H1 (cell line): Measurements from ENCODE around the gene QRICH1. TPM values are rescaled to one million over a fixed set of nuclear protein-coding genes. Genes with fewer than 3 reads are reported as not detected.
A peak's percentile ranks its signal among the peaks of the same experiment; 100 is the strongest.

Experiments
- CTCF ChIA-PET: fragments of 300-600 bp; sonication (Branson Sonifier 250); formaldehyde crosslinking; loops from one replicate; lab custom pipeline; 2021; ENCODE audit not compliant: partially characterized antibody; lab: Charles Lee
- POLR2A ChIA-PET: fragments of 300-600 bp; sonication (Branson Sonifier 250); formaldehyde crosslinking; loops from one replicate; lab custom pipeline; 2021; ENCODE audit warnings: inconsistent platforms; ENCODE audit not compliant: partially characterized antibody; lab: Charles Lee
- DNase-seq, 2 experiments: peaks; one replicate each; pipeline versions ENCODE4 v3.0.0 to v3.0.0-alpha.2; 2010 to 2022; ENCODE audit warnings: low spot score in 2 of 2, low read depth in 1 of 2, mixed read lengths in 1 of 2
- FAIRE-seq: peaks from 2 replicates; lab custom pipeline; 2011; peaks lifted over from hg19 to GRCh38; lab: Jason Lieb, UNC
- H2AFZ ChIP-seq: 2 replicates; pipeline ENCODE4 v1.8.1; 2012; ENCODE audit warnings: low read length, inconsistent platforms
- H2AK5ac ChIP-seq: 2 replicates; pipeline ENCODE4 v1.6.1; 2013; ENCODE audit warnings: low read depth, low read length
- H2BK120ac ChIP-seq: replicated peaks from 2 replicates; pipeline ENCODE3; 2013; ENCODE audit warnings: low read depth, low read length, inconsistent platforms
- H2BK12ac ChIP-seq: 2 replicates; pipeline ENCODE4 v1.6.1; 2013; ENCODE audit warnings: low read depth, low read length
- H2BK15ac ChIP-seq: 2 replicates; pipeline ENCODE4 v1.6.1; 2013; ENCODE audit warnings: low read length
- H2BK20ac ChIP-seq: 2 replicates; pipeline ENCODE4 v1.6.1; 2013; ENCODE audit warnings: low read length
- H2BK5ac ChIP-seq: 2 replicates; pipeline ENCODE4 v1.6.1; 2013; ENCODE audit warnings: low read depth, low read length
- H3K14ac ChIP-seq: 2 replicates; pipeline ENCODE4 v1.6.1; 2013; ENCODE audit warnings: inconsistent platforms; ENCODE audit not compliant: insufficient read length
- H3K18ac ChIP-seq: 2 replicates; pipeline ENCODE4 v1.6.1; 2013; ENCODE audit warnings: low read length; ENCODE audit errors: extremely low read depth
- H3K23ac ChIP-seq: 2 replicates; pipeline ENCODE4 v1.6.1; 2013; ENCODE audit warnings: inconsistent platforms; ENCODE audit not compliant: insufficient read length
- H3K23me2 ChIP-seq: 2 replicates; pipeline ENCODE4 v1.6.1; 2013; ENCODE audit warnings: low read depth, low read length
- H3K27ac ChIP-seq: 2 replicates; pipeline ENCODE4 v1.6.1; 2011; ENCODE audit warnings: low read depth, low read length, inconsistent platforms
- H3K27me3 ChIP-seq, 4 experiments: replicated peaks in 1 of 4; 1 replicate in 1 of 4; 2 replicates in 3 of 4; pipeline versions ENCODE4 v1.6.1 to v1.8.1; 2011 to 2013; ENCODE audit warnings: low read length in 3 of 4, mild to moderate bottlenecking in 3 of 4, inconsistent platforms in 2 of 4, mixed read lengths in 2 of 4, moderate library complexity in 1 of 4; ENCODE audit not compliant: control insufficient read depth in 3 of 4, insufficient read depth in 3 of 4; ENCODE audit errors: extremely low read depth in 1 of 4
- H3K36me3 ChIP-seq, 4 experiments: 2 replicates each; pipeline versions ENCODE4 v1.6.1 to v1.8.1; 2011 to 2013; ENCODE audit warnings: mild to moderate bottlenecking in 4 of 4, low read length in 3 of 4, moderate library complexity in 2 of 4, control low read depth in 1 of 4, inconsistent platforms in 1 of 4; ENCODE audit not compliant: insufficient read depth in 4 of 4, control insufficient read depth in 2 of 4
- H3K4ac ChIP-seq: replicated peaks from 2 replicates; pipeline ENCODE3; 2013; ENCODE audit warnings: low read length, low read depth, mixed read lengths, inconsistent platforms; ENCODE audit not compliant: insufficient read length
- H3K4me1 ChIP-seq, 4 experiments: replicated peaks in 1 of 4; 1 replicate in 1 of 4; 2 replicates in 3 of 4; pipeline versions ENCODE4 v1.6.1 to v1.8.1; 2011 to 2013; ENCODE audit warnings: low read length in 3 of 4, inconsistent platforms in 2 of 4, mixed read lengths in 1 of 4; ENCODE audit not compliant: insufficient read depth in 4 of 4, control insufficient read depth in 3 of 4
- H3K4me2 ChIP-seq, 2 experiments: 2 replicates each; pipeline versions ENCODE4 v1.6.1 to v1.8.1; 2011 to 2013; ENCODE audit warnings: low read depth in 2 of 2, low read length in 2 of 2, control low read depth in 1 of 2, inconsistent platforms in 1 of 2, mild to moderate bottlenecking in 1 of 2; ENCODE audit not compliant: insufficient read depth in 1 of 2
- H3K4me3 ChIP-seq, 4 experiments: fragments of 200-600, 300-600 bp in 1 of 4; sonication (generic), shearing (Covaris generic), sonication (Bioruptor Twin) in 1 of 4; 2 replicates each; pipeline versions ENCODE4 v1.5.1 to v1.8.1; 2011 to 2016; ENCODE audit warnings: low read length in 4 of 4, low read depth in 3 of 4, control low read depth in 2 of 4, inconsistent platforms in 2 of 4, mild to moderate bottlenecking in 2 of 4, mixed read lengths in 1 of 4, moderate library complexity in 1 of 4; ENCODE audit not compliant: insufficient read depth in 2 of 4; ENCODE audit errors: extremely low read depth in 1 of 4
- H3K56ac ChIP-seq: replicated peaks from 2 replicates; pipeline ENCODE3; 2013; ENCODE audit warnings: low read depth, mild to moderate bottlenecking, mixed read lengths, low read length, inconsistent platforms; ENCODE audit not compliant: insufficient read length
- H3K79me1 ChIP-seq: 2 replicates; pipeline ENCODE4 v1.6.1; 2013; ENCODE audit warnings: low read depth, low read length, control low read depth
- H3K79me2 ChIP-seq, 2 experiments: 2 replicates each; pipeline versions ENCODE4 v1.6.1 to v1.8.1; 2012 to 2013; ENCODE audit warnings: low read length in 2 of 2, mild to moderate bottlenecking in 2 of 2, inconsistent platforms in 1 of 2; ENCODE audit not compliant: insufficient read depth in 2 of 2, control insufficient read depth in 1 of 2
- H3K9ac ChIP-seq, 4 experiments: replicated peaks in 1 of 4; 1 replicate in 1 of 4; 2 replicates in 3 of 4; pipeline versions ENCODE4 v1.6.1 to v1.8.1; 2011 to 2013; ENCODE audit warnings: low read depth in 3 of 4, low read length in 3 of 4, control low read depth in 2 of 4, mild to moderate bottlenecking in 2 of 4, moderate library complexity in 2 of 4, inconsistent platforms in 1 of 4; ENCODE audit errors: extremely low read depth in 1 of 4
- H3K9me3 ChIP-seq, 2 experiments: 2 replicates each; pipeline versions ENCODE4 v1.6.1 to v1.8.1; 2012 to 2013; ENCODE audit warnings: mild to moderate bottlenecking in 2 of 2, moderate library complexity in 2 of 2, control low read depth in 1 of 2, inconsistent platforms in 1 of 2, low read depth in 1 of 2, low read length in 1 of 2, mixed read lengths in 1 of 2; ENCODE audit not compliant: insufficient read depth in 2 of 2
- H4K20me1 ChIP-seq, 2 experiments: replicated peaks in 1 of 2; 2 replicates each; pipeline versions ENCODE3 to v1.8.1; 2011 to 2013; ENCODE audit warnings: inconsistent platforms in 2 of 2, low read length in 2 of 2, mild to moderate bottlenecking in 1 of 2; ENCODE audit not compliant: insufficient read depth in 2 of 2, control insufficient read depth in 1 of 2
- H4K5ac ChIP-seq: 2 replicates; pipeline ENCODE4 v1.6.1; 2013; ENCODE audit warnings: low read length, low read depth, mixed read lengths, inconsistent platforms; ENCODE audit not compliant: insufficient read length
- H4K8ac ChIP-seq: 2 replicates; pipeline ENCODE4 v1.8.0; 2013; ENCODE audit warnings: mild to moderate bottlenecking, moderate library complexity, low read length, inconsistent platforms; ENCODE audit not compliant: insufficient read depth; ENCODE audit errors: extremely low read depth
- H4K91ac ChIP-seq: replicated peaks from 2 replicates; pipeline ENCODE3; 2013; ENCODE audit warnings: low read length, mixed read lengths, inconsistent platforms; ENCODE audit not compliant: insufficient read length
- EZH2 ChIP-seq: fragments of 200-600 bp; sonication (generic); IDR thresholded peaks from 2 replicates; pipeline ENCODE4 v1.7.1; 2012; ENCODE audit warnings: low read depth, mild to moderate bottlenecking, moderate library complexity, low read length, inconsistent platforms; ENCODE audit not compliant: severe bottlenecking
- GTF2F1 ChIP-seq: IDR thresholded peaks from 2 replicates; pipeline ENCODE4 v1.6.1; 2012; ENCODE audit warnings: low read depth, low read length, improper control_type of control experiment, borderline replicate concordance
- JUN ChIP-seq: IDR thresholded peaks from 2 replicates; pipeline ENCODE4 v1.6.1; 2011; ENCODE audit warnings: low read depth, mild to moderate bottlenecking, improper control_type of control experiment, low read length
- JUND ChIP-seq: IDR thresholded peaks from 2 replicates; pipeline ENCODE4 v1.6.1; 2011; ENCODE audit warnings: mild to moderate bottlenecking, improper control_type of control experiment, low read length
- RBBP5 ChIP-seq: IDR thresholded peaks from 2 replicates; pipeline ENCODE4 v1.7.1; 2012; ENCODE audit warnings: low read depth, mild to moderate bottlenecking, inconsistent platforms, low read length, moderate library complexity, borderline replicate concordance
- SIN3A ChIP-seq, 2 experiments: IDR thresholded peaks in 1 of 2; conservative IDR thresholded peaks in 1 of 2; 2 replicates each; pipeline ENCODE4 v1.6.1; 2011 to 2012; ENCODE audit warnings: low read length in 2 of 2, improper control_type of control experiment in 1 of 2, low read depth in 1 of 2, mild to moderate bottlenecking in 1 of 2
- WGBS, 2 experiments: shearing (Covaris generic) in 1 of 2; methylation state at CpG; one replicate each; pipeline versions ENCODE4 v1.1.6 to v1.1.7; 2013 to 2015; ENCODE audit warnings: low lambda C conversion rate in 2 of 2, mixed read lengths in 2 of 2, inconsistent platforms in 1 of 2, low coverage in 1 of 2, missing lambda C conversion rate in 1 of 2; ENCODE audit not compliant: insufficient replicate concordance in 2 of 2, insufficient coverage in 1 of 2, insufficient read length in 1 of 2; ENCODE audit errors: extremely low coverage in 1 of 2, missing lambda C conversion rate in 1 of 2; 5-methylcytosine and 5-hydroxymethylcytosine counted together
- polyA plus RNA-seq, 7 experiments: library from polyadenylated mRNA; depleted of rRNA in 3 of 7; stranded (reverse) in 5 of 7; unstranded in 2 of 7; fragments of >200 nt in 5 of 7; fragments of 200-250 nt in 2 of 7; gene quantifications; 1 replicate in 5 of 7; 2 replicates in 1 of 7; 4 replicates in 1 of 7; pipeline versions ENCODE4 v1.2.1 to v1.2.3, GENCODE V29; 2011 to 2013; ENCODE audit warnings: missing spikeins in 2 of 7, mixed read lengths in 2 of 7
- total RNA-seq: library from RNA; stranded (reverse); fragmentation: NEBNext Ultra II Directional; extraction: Animal tissue kit (Norgen Biotek cat#: 25700); gene quantifications from 2 replicates; pipeline ENCODE4 v1.2.1, GENCODE V29; 2021
- TF ChIP-seq, protein P1 (sequence below): IDR thresholded peaks from 2 replicates; pipeline ENCODE4 v1.6.1; 2012; ENCODE audit warnings: low read length, inconsistent platforms

QRICH1 gene
- total and polyA plus RNA-seq, 2 of the 8 experiments (the other 6 are each of a cell fraction or from before 2014, with no cell fraction given) = 128 to 142 TPM

DNA sequence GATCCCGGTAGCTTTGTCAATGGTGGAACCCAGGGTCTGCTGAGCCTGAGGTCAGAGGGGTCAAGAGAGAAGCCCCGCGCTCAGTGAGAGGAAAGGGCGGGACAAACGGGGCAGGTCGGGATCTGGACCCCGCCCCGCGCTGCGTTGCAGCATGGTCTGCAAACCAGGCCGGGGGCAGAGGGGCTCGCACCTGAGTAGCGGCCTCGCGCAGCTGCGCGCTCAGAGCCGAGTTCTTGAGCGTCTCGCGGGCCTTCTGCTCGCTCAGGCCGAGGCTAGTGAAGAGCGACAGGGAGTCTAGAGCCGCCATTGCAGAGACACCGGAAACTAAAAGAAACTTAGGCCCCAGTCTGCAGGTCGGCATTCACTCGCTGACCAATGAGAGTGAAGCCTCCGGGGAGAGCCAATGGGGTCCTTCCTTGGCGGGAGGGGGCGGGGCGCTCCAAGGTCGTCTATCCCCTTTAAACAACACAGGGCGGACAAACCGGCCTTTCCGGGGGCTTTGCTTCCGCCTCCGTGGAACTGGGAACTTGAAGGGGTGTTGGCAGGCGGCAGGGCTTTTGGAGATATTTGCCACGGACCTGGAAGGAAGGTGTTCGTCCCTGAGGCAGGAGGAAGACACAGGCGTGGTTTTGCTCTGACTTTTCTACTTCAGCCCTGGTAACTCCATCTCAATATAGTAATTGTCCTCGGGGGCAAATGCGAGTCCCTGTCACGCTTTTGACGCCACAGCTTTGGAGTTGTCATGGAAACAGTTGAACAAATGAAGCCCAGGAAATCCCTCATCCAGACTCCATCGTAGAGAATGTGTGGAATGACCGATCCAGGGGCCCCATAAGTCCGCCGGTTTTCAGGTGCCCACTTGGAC is 10.8 kb upstream of the QRICH1 start, which contains the start of gene QARS1:
QARS1 (minus strand) TSS at position 331 of the 865 bp plus-strand sequence; CDS start at position 307, 24 bp downstream.
- Histone ChIP-seq H3K9ac (peak within 1 kb of the TSS; percentile 82 to 94 (median 92)), H4K8ac (peak within 1 kb of the TSS; percentile 93; the same call in 1 of the 2 replicates), H2BK15ac (peak within 1 kb of the TSS; percentile 99; the same call in 1 of the 2 replicates), H3K18ac (peak within 1 kb of the TSS; percentile 99), H2BK12ac (no peak within 1 kb of the TSS), H3K4me1 (peaks cover 0 to 9% (median 3%) of the 10 kb centered on the region in 4 experiments; a peak in 5 of 7 replicates), H3K9me3 (no peaks in the 10 kb centered on the region), H3K27ac (peak within 1 kb of the TSS; percentile 96), H4K5ac (peak within 1 kb of the TSS; percentile 84), H3K79me2 (peaks cover 0 to 14% of the 10 kb centered on the region in 2 experiments; a peak in 2 of 4 replicates), H3K36me3 (peaks cover 24 to 43% (median 33%) of the 10 kb centered on the region in 4 experiments), H2BK20ac (no peak within 1 kb of the TSS), H2BK120ac (no peak within 1 kb of the TSS), H3K23ac (no peak within 1 kb of the TSS), H2AK5ac (0 out of 2 replicates have a peak within 1 kb of the TSS, but pooled peaks have one; percentile 39), H2AFZ (peak within 1 kb of the TSS; percentile 85; the same call in 1 of the 2 replicates), H3K14ac (no peak within 1 kb of the TSS), H4K20me1 (peaks cover 4 to 6% of the 10 kb centered on the region in 2 experiments), H3K56ac (peak within 1 kb of the TSS; percentile 62), H3K27me3 (no peaks in the 10 kb centered on the region), H3K4me2 (peak within 1 kb of the TSS; percentile 78 to 79), H3K23me2 (peaks cover 8% of the 10 kb centered on the region), H2BK5ac (peak within 1 kb of the TSS; percentile 97), H3K4ac (peak within 1 kb of the TSS; percentile 33), H3K79me1 (no peaks in the 10 kb centered on the region; the same call in 1 of the 2 replicates), H4K91ac (peak within 1 kb of the TSS; percentile 48), H3K4me3 (peak within 1 kb of the TSS; percentile 82 to 87 (median 84))
- FAIRE-seq (peak; percentile 65), DNase-seq (peak; percentile 81 to 96)
- POLR2A ChIA-PET = interaction anchor here (0.6 to 27.9 kb wide), 14 partner anchors 5 to 115 kb away, joined by 3 to 508 read pairs (median 6); partner anchors contain the start of genes DALRD3, IMPDH2, LAMB2 and NDUFAF3
- CTCF ChIA-PET = interaction anchor here (1.0 to 4.5 kb wide), 5 partner anchors 9 to 84 kb away, joined by 3 to 34 read pairs (median 5); partner anchors contain the start of genes QRICH1 and USP19
- WGBS, 2 experiments = 4% methylated on average over 33 of the region's 50 CpGs; no CpG with 5 or more reads in 1 of the 2 experiments
- no peak for TF ChIP-seq RBBP5
- TF ChIP-seq, protein P1, sequence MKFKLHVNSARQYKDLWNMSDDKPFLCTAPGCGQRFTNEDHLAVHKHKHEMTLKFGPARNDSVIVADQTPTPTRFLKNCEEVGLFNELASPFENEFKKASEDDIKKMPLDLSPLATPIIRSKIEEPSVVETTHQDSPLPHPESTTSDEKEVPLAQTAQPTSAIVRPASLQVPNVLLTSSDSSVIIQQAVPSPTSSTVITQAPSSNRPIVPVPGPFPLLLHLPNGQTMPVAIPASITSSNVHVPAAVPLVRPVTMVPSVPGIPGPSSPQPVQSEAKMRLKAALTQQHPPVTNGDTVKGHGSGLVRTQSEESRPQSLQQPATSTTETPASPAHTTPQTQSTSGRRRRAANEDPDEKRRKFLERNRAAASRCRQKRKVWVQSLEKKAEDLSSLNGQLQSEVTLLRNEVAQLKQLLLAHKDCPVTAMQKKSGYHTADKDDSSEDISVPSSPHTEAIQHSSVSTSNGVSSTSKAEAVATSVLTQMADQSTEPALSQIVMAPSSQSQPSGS = no peak
- TF ChIP-seq SIN3A (conservative IDR thresholded peaks at IDR 0.05 in 1 of 2, IDR thresholded peaks at IDR 0.05 in 1 of 2; ENCODE audit: low read depth in 1 of 2, low read length in 2 of 2) = peak; percentile 76 to 94; a peak in 3 of 4 replicates
- TF ChIP-seq GTF2F1 = no peak
- no peak for TF ChIP-seq JUND
- no peak for TF ChIP-seq EZH2
- no peak for TF ChIP-seq JUN
